K562 (cell line): ENCODE data around the gene CBS. TPM values are rescaled to one million over a fixed set of nuclear protein-coding genes. Genes with fewer than 3 reads are reported as not detected.
A peak's percentile ranks its signal among the peaks of the same experiment; 100 is the strongest.
"Not testable (repeated sequence)": the region's sequence is repeated elsewhere in the genome, so short reads cannot be mapped to it uniquely, and the experiment has no call there.

Experiments
- ATAC-seq: fragments of 200-7000 bp; cut with Tn5 transposase; 3 replicates; pipeline ENCODE4 v1.9.1; 2020; ENCODE audit warnings: moderate library complexity
- Bru-seq: library from RNA; stranded (reverse); fragments of 400-500 nt; gene quantifications from one replicate; lab custom pipeline; 2021; lab: Mats Ljungman, UMichigan
- BruChase-seq, 2 experiments: library from RNA; stranded (reverse); fragments of 400-500 nt; gene quantifications; one replicate each; lab custom pipeline; 2021; lab: Mats Ljungman, UMichigan
- BruUV-seq: library from RNA; stranded (reverse); fragments of 400-500 nt; replicated peaks from 2 replicates; lab custom pipeline; 2021; lab: Mats Ljungman, UMichigan
- CTCF ChIA-PET: fragments of 300-600 bp; formaldehyde crosslinking; extraction: SDS; loops from one replicate; lab custom pipeline; 2021; ENCODE audit warnings: low intra/inter-chr PET ratio; lab: Yijun Ruan, JAX
- POLR2A ChIA-PET: fragments of 300-600, 350-650 bp; sonication (Branson Sonifier 250); formaldehyde crosslinking; extraction: SDS; loops from one replicate; lab custom pipeline; 2021; ENCODE audit warnings: antibody characterized with exemption, inconsistent platforms; lab: Yijun Ruan, JAX
- DNase-seq, 4 experiments: peaks; one replicate each; pipeline versions ENCODE4 v3.0.0 to v3.0.0-alpha.2; 2011 to 2018; ENCODE audit warnings: low spot score in 3 of 4, mixed read lengths in 3 of 4; ENCODE audit errors: extremely low read depth in 1 of 4
- FAIRE-seq: peaks from 2 replicates; lab custom pipeline; 2011; peaks lifted over from hg19 to GRCh38; lab: Jason Lieb, UNC
- H2AFZ ChIP-seq: 2 replicates; pipeline ENCODE4 v1.6.0; 2011; ENCODE audit warnings: low read depth, low read length, control low read depth, inconsistent platforms
- H3K27ac ChIP-seq: fragments of 200-600 bp; 3 replicates; pipeline ENCODE4 v1.8.0; 2011; ENCODE audit warnings: low read depth, mild to moderate bottlenecking, control low read depth, inconsistent platforms, low read length, moderate library complexity, mixed read lengths; ENCODE audit errors: extremely low read depth
- H3K27me3 ChIP-seq, 2 experiments: fragments of 300-600 bp in 1 of 2; 2 replicates in 1 of 2; 3 replicates in 1 of 2; pipeline versions ENCODE4 v1.6.0 to v1.8.0; 2011; ENCODE audit warnings: inconsistent platforms in 2 of 2, low read length in 2 of 2, mild to moderate bottlenecking in 1 of 2, mixed read lengths in 1 of 2, moderate library complexity in 1 of 2; ENCODE audit not compliant: control insufficient read depth in 2 of 2, insufficient read depth in 2 of 2
- H3K36me3 ChIP-seq: fragments of 300-600 bp; 3 replicates; pipeline ENCODE4 v1.8.0; 2011; ENCODE audit warnings: mild to moderate bottlenecking, low read length, inconsistent platforms; ENCODE audit not compliant: control insufficient read depth, insufficient read depth
- H3K4me1 ChIP-seq, 2 experiments: fragments of 200-600 bp in 1 of 2; replicated peaks in 1 of 2; 2 replicates in 1 of 2; 3 replicates in 1 of 2; pipeline versions ENCODE4 v1.5.1 to v1.8.0; 2011; ENCODE audit warnings: inconsistent platforms in 2 of 2, low read length in 2 of 2, mild to moderate bottlenecking in 1 of 2, mixed read lengths in 1 of 2, moderate library complexity in 1 of 2; ENCODE audit not compliant: control insufficient read depth in 2 of 2, insufficient read depth in 2 of 2
- H3K4me2 ChIP-seq: 2 replicates; pipeline ENCODE4 v1.6.1; 2011; ENCODE audit warnings: low read length, control low read depth, inconsistent platforms, mixed read lengths; ENCODE audit not compliant: insufficient read depth
- H3K4me3 ChIP-seq: fragments of 200-600 bp; sonication (generic), shearing (Covaris generic); 2 replicates; pipeline ENCODE4 v1.5.1; 2016; ENCODE audit warnings: control low read depth, inconsistent platforms
- H3K79me2 ChIP-seq: fragments of 200-600 bp; 3 replicates; pipeline ENCODE4 v1.8.0; 2011; ENCODE audit warnings: low read length, inconsistent platforms; ENCODE audit not compliant: control insufficient read depth, insufficient read depth
- H3K9ac ChIP-seq, 2 experiments: 2 replicates each; pipeline versions ENCODE4 v1.6.0 to v1.6.1; 2011; ENCODE audit warnings: low read depth in 2 of 2, low read length in 2 of 2, control low read depth in 1 of 2, inconsistent platforms in 1 of 2, mild to moderate bottlenecking in 1 of 2, mixed read lengths in 1 of 2; ENCODE audit not compliant: insufficient read depth in 1 of 2
- H3K9me1 ChIP-seq: one replicate; pipeline ENCODE4 v1.6.0; 2011; ENCODE audit warnings: inconsistent platforms, mild to moderate bottlenecking, low read length, moderate library complexity; ENCODE audit not compliant: control insufficient read depth, insufficient read depth
- H3K9me3 ChIP-seq: replicated peaks from 2 replicates; pipeline ENCODE4 v1.5.1; 2011; ENCODE audit warnings: low read depth, low read length, inconsistent platforms; ENCODE audit not compliant: control insufficient read depth, insufficient read depth
- H4K20me1 ChIP-seq: replicated peaks from 2 replicates; pipeline ENCODE4 v1.6.1; 2011; ENCODE audit warnings: low read length, inconsistent platforms, mixed read lengths; ENCODE audit not compliant: control insufficient read depth, insufficient read depth
- WGBS: fragments of 100-300 bp; shearing (Covaris generic); methylation state at CpG from one replicate; pipeline ENCODE4 v1.1.6; 2016; ENCODE audit warnings: low coverage, mixed read lengths; ENCODE audit not compliant: insufficient coverage; ENCODE audit errors: missing lambda C conversion rate; 5-methylcytosine and 5-hydroxymethylcytosine counted together
- in situ Hi-C: fragments of 300-500 bp; cut with MboI; formaldehyde crosslinking; loops from 4 replicates; pipeline ENCODE4 v1.15.0; 2018; ENCODE audit warnings: inconsistent platforms, mixed read lengths
- intact Hi-C: fragments of 100-400 bp; cut with micrococcal nuclease; formaldehyde crosslinking; loops from 2 replicates; pipeline ENCODE4 v1.14.2; 2022
- long read RNA-seq, 3 experiments: library from polyadenylated mRNA in 2 of 3; library from RNA in 1 of 3; unstranded in 2 of 3; stranded (forward) in 1 of 3; transcript quantifications; one replicate each; pipeline ENCODE4 v2.0.0, GENCODE V29; 2019 to 2022
- polyA minus RNA-seq, 3 experiments: library from RNA; depleted of rRNA, polyadenylated mRNA; stranded (reverse); fragments of >200 nt; gene quantifications; 2 replicates each; pipeline ENCODE4 v1.2.3, GENCODE V29; 2011
- polyA plus RNA-seq, 8 experiments: library from polyadenylated mRNA; depleted of rRNA in 4 of 8; stranded (reverse) in 5 of 8; unstranded in 3 of 8; fragments of >200 nt; fragmentation: Nextera tagmentation in 2 of 8; fragmentation: Illumina TruSeq in 1 of 8; extraction: Ambion mirVana in 2 of 8; extraction: Trizol in 1 of 8; gene quantifications; 2 replicates each; pipeline versions ENCODE4 v1.2.1 to v1.2.3, GENCODE V29; 2011 to 2014; ENCODE audit warnings: inconsistent platforms in 1 of 8, missing spikeins in 1 of 8
- total RNA-seq, 7 experiments: library from RNA; depleted of rRNA in 6 of 7; stranded (reverse); fragments of >200 nt in 6 of 7; fragmentation: Illumina TruSeq in 2 of 7; extraction: Trizol in 2 of 7; gene quantifications; 2 replicates each; pipeline versions ENCODE4 v1.2.1 to v1.2.3, GENCODE V29; 2011 to 2021; ENCODE audit warnings: low replicate concordance in 1 of 7

Gene CBS
- 790 and 1,561 TPM in 2 replicates for total RNA-seq (2011; cell fraction: chromatin; rRNA removed; ENCODE audit: low replicate concordance)
- 789 and 809 TPM in 2 replicates for total RNA-seq (2011; cell fraction: nucleolus; rRNA removed)
- total RNA-seq (2011; cell fraction: nucleoplasm; rRNA removed): 557 and 648 TPM in 2 replicates
- 248 and 305 TPM in 2 replicates for total RNA-seq (2014; rRNA removed)
- total RNA-seq (2014; rRNA removed; fragmentation: Illumina TruSeq; extraction: Trizol): 61.3 and 76.2 TPM in 2 replicates
- 95.1 and 105 TPM in 2 replicates for total RNA-seq (2015; rRNA removed; fragmentation: Illumina TruSeq; extraction: Trizol)
- 364 and 419 TPM in 2 replicates for total RNA-seq (2021)
- polyA plus RNA-seq (2011; rRNA removed): 152 and 199 TPM in 2 replicates
- 85.9 and 97.4 TPM in 2 replicates for polyA plus RNA-seq (2011; cell fraction: cytosol; rRNA removed)
- 1,179 and 1,399 TPM in 2 replicates for polyA plus RNA-seq (2011; cell fraction: nucleus; rRNA removed)
- polyA plus RNA-seq (2012): 209 and 400 TPM in 2 replicates
- 165 and 263 TPM in 2 replicates for polyA plus RNA-seq (2014; fragmentation: Illumina TruSeq; extraction: Trizol)
- 1 to 10 TPM; 4.6 to 9.0 TPM for polyA plus RNA-seq (2014; fragmentation: Nextera tagmentation; extraction: Ambion mirVana)
- 382 and 472 TPM in 2 replicates for polyA plus RNA-seq (2014; rRNA removed)
- 69.7 and 88.6 TPM in 2 replicates for polyA minus RNA-seq (2011; rRNA and poly(A)+ RNA removed)
- polyA minus RNA-seq (2011; cell fraction: cytosol; rRNA and poly(A)+ RNA removed): 64.9 and 69.5 TPM in 2 replicates
- 257 and 271 TPM in 2 replicates for polyA minus RNA-seq (2011; cell fraction: nucleus; rRNA and poly(A)+ RNA removed)
- Bru-seq, nascent RNA: percentile 59 among the genes with signal in this experiment
- percentile 58 among the genes with signal in this experiment for BruChase-seq, experiment 1, labeled RNA remaining after a 2-hour chase
- percentile 61 among the genes with signal in this experiment for BruChase-seq, experiment 2, labeled RNA remaining after a 6-hour chase
- long read RNA-seq, experiment 1, transcript CBS-204 (17 exons, 2,605 nt): major isoform, 494 of 1,037 reads
- long read RNA-seq, experiment 1, transcript CBS-203 (17 exons, 2,453 nt): minor isoform, 14 of 1,037 reads
- long read RNA-seq, experiment 1, transcript CBS-210 (5 exons, 1,038 nt): minor isoform, 13 of 1,037 reads
- long read RNA-seq, experiment 1, transcript CBS-201 (17 exons, 2,583 nt): minor isoform, 7 of 1,037 reads
- long read RNA-seq, experiment 1, partial matches to known transcripts: 292 of 1,037 reads
- long read RNA-seq, experiment 1, other reads (novel, unspliced or antisense): 215 of 1,037 reads
- long read RNA-seq, experiment 2, transcript CBS-204 (17 exons, 2,605 nt): major isoform, 64 of 192 reads
- long read RNA-seq, experiment 2, partial matches to known transcripts: 69 of 192 reads
- long read RNA-seq, experiment 2, other reads (novel, unspliced or antisense): 55 of 192 reads
- long read RNA-seq, experiment 3, transcript CBS-204 (17 exons, 2,605 nt): major isoform, 199 of 283 reads
- long read RNA-seq, experiment 3, partial matches to known transcripts: 16 of 283 reads
- long read RNA-seq, experiment 3, other reads (novel, unspliced or antisense): 63 of 283 reads

DNA sequence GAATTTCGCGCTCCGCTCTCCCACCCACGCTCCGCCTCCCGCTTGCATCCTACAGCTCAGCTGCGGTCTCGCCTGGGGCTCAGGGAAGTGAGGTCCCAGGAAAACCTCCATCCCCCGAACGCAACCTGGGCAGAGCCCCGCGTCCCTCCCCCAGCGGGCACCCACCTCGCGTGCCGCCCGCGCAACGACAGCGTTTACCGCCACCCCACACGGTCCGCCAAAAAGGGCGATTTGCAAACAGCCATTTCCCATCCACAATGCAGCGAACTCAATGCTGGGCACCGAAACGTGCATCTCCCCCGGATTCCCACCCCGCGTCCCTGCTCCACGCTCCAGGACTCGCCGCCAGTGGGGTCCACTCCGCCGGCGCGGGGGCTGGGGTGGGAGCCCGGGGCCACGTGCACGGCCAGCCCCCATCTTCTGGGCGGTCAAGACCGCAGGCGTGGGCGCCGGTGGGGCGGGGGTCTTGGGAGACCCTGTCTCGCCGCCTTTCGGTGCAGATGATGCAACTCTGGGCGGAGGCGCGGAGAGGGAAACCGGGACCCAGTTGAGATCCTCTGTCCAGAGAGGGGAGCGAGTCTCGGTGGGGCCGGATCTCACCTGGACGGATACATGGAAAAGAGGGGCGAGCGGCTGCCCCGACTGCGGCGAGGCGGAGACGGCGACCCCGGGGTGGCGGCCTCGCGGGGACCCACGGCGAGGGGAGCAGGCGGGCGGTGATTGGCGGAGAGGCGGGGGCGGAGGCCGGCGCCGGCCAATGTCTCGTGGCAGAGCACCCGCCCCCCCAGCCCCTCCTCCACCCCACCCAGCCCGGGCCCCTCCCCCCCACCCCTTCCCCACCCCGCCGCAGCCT is at the start of gene CBS:
CBS (minus strand) TSS at position 666 of the 853 bp plus-strand sequence. CDS start 3,642 bp downstream, outside the sequence.
- in situ Hi-C loops: not testable (repeated sequence)

DNA sequence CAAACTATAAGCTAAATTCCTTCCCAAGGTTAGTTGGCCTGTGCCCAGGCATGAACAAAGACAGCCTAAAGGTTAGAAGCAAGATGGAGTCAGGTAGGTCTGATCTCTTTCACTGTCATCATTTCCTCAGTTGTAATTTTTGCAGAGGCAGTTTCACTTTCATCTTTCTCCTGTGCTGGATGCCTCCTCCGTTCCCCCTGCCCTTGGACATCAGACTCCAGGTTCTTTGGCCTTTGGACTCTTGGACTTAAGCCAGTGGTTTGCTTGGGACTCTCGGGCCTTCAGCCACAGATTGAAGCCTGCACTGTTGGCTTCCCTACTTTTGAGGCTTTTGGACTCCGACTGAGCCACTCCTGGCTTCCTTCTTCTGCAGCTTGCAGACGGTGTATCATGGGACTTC is 40.3 kb upstream of the CBS start:
- POLR2A ChIA-PET, H3K79me2 ChIP-seq, H3K4me2 ChIP-seq, H3K4me3 ChIP-seq, H2AFZ ChIP-seq, H4K20me1 ChIP-seq, H3K4me1 ChIP-seq, H3K27me3 ChIP-seq, H3K27ac ChIP-seq, H3K36me3 ChIP-seq, BruUV-seq, DNase-seq, intact Hi-C loops, H3K9me1 ChIP-seq, H3K9ac ChIP-seq, H3K9me3 ChIP-seq, FAIRE-seq, ATAC-seq, CTCF ChIA-PET: not testable (repeated sequence)
- in situ Hi-C loops: loop anchor here (25.0 kb wide), 1 partner anchor 204 kb away; no protein-coding TSS in a partner anchor
- no CpG with 5 or more reads among the region's 4 CpGs for WGBS

More for the DNA sequence above, at the start of gene CBS:
- CTCF ChIA-PET, H3K4me2 ChIP-seq, BruUV-seq, H3K79me2 ChIP-seq, H3K36me3 ChIP-seq, FAIRE-seq, H3K4me1 ChIP-seq, H3K27me3 ChIP-seq, DNase-seq, POLR2A ChIA-PET, H3K9ac ChIP-seq, H3K27ac ChIP-seq, H3K4me3 ChIP-seq, H4K20me1 ChIP-seq, H2AFZ ChIP-seq, intact Hi-C loops, H3K9me1 ChIP-seq, H3K9me3 ChIP-seq: not testable (repeated sequence)
- ATAC-seq: peak; percentile 75
- no CpG with 5 or more reads among the region's 84 CpGs for WGBS
